Gastrocnemius medialis (tissue), 4 donors: ENCODE data around the gene RNU2-63P.

ENCODE experiments used
- POLR2A ChIP-seq, 2 donors: fragments of 450-650 bp; IDR thresholded peaks; one replicate each; pipeline ENCODE4 v1.6.1; 2017; ENCODE audit warnings: antibody characterized with exemption in 2 of 2, mild to moderate bottlenecking in 2 of 2, moderate library complexity in 2 of 2
- TF ChIP-seq, protein P1 (sequence below), 5 experiments: fragments of 450-650 bp in 3 of 5; fragments of 200-600 bp in 2 of 5; sonication (generic) in 2 of 5; IDR thresholded peaks in 4 of 5; conservative IDR thresholded peaks in 1 of 5; 1 replicate in 4 of 5; 2 replicates in 1 of 5; pipeline ENCODE4 v1.5.1; 2016 to 2019; ENCODE audit warnings: antibody characterized with exemption in 5 of 5, mild to moderate bottlenecking in 3 of 5, moderate library complexity in 3 of 5

DNA sequence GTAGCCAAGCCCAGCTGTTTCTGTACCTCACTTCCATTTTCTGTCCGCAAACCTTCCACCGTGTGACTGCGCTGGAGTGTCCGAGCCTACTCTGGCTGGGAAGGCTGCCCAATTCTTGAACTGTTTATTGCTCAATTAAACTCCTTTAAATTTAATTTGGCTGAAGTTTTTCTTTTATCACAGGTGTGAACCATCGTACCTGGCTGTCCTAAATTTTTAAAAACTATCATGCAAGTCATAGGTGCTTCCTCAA lies 6.2 kb upstream of the RNU2-63P start:
- TF ChIP-seq, protein P1, sequence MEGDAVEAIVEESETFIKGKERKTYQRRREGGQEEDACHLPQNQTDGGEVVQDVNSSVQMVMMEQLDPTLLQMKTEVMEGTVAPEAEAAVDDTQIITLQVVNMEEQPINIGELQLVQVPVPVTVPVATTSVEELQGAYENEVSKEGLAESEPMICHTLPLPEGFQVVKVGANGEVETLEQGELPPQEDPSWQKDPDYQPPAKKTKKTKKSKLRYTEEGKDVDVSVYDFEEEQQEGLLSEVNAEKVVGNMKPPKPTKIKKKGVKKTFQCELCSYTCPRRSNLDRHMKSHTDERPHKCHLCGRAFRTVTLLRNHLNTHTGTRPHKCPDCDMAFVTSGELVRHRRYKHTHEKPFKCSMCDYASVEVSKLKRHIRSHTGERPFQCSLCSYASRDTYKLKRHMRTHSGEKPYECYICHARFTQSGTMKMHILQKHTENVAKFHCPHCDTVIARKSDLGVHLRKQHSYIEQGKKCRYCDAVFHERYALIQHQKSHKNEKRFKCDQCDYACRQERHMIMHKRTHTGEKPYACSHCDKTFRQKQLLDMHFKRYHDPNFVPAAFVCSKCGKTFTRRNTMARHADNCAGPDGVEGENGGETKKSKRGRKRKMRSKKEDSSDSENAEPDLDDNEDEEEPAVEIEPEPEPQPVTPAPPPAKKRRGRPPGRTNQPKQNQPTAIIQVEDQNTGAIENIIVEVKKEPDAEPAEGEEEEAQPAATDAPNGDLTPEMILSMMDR (IDR thresholded peaks at IDR 0.05 in 4 of 5, conservative IDR thresholded peaks at IDR 0.05 in 1 of 5) = no peak
- TF ChIP-seq POLR2A (IDR thresholded peaks at IDR 0.05) = no peak
